Measurements from ENCODE around the gene ITGA4.
"Not testable (repeated sequence)": the region's sequence is repeated elsewhere in the genome, so short reads cannot be mapped to it uniquely, and the experiment has no call there.

Gene ITGA4

GRCh38 chr2:181457121-181457740 is at the start of gene ITGA4:
TSS of gene ITGA4 (plus strand) at chr2:181457386. CDS start at chr2:181457655, 269 bp downstream.
- peak; percentile 91 for DNase-seq

GRCh38 chr2:181408861-181409260 is 48.3 kb upstream of the ITGA4 start:
- DNase-seq: no peak

GRCh38 chr2:181411105-181411849 is 45.9 kb upstream of the ITGA4 start:
- DNase-seq: no peak

- DNase-seq: no peak
Observed at GRCh38 chr2:181419129-181419855, 37.9 kb upstream of the ITGA4 start.

- DNase-seq: no peak
Observed at GRCh38 chr2:181420259-181421130, 36.7 kb upstream of the ITGA4 start.

GRCh38 chr2:181421131-181421458 is 36.1 kb upstream of the ITGA4 start:
- no peak for DNase-seq

GRCh38 chr2:181421464-181421863 is 35.7 kb upstream of the ITGA4 start:
- DNase-seq: no peak

- DNase-seq: no peak
Observed at GRCh38 chr2:181426672-181427071, 30.5 kb upstream of the ITGA4 start.

GRCh38 chr2:181430406-181431118 is 26.6 kb upstream of the ITGA4 start:
- DNase-seq: no peak

- no peak for DNase-seq
Observed at GRCh38 chr2:181431674-181432073, 25.5 kb upstream of the ITGA4 start.

GRCh38 chr2:181438261-181438660 is 18.9 kb upstream of the ITGA4 start:
- DNase-seq: no peak

GRCh38 chr2:181440344-181440743 is 16.8 kb upstream of the ITGA4 start:
- no peak for DNase-seq

- no peak for DNase-seq
Observed at GRCh38 chr2:181440919-181441318, 16.3 kb upstream of the ITGA4 start.

GRCh38 chr2:181441670-181442069 is 15.5 kb upstream of the ITGA4 start:
- no peak for DNase-seq

GRCh38 chr2:181444654-181445053 is 12.5 kb upstream of the ITGA4 start:
- DNase-seq: no peak

GRCh38 chr2:181446985-181447384 is 10.2 kb upstream of the ITGA4 start:
- DNase-seq: no peak

GRCh38 chr2:181449278-181449677 is 7.9 kb upstream of the ITGA4 start:
- not testable (repeated sequence) for DNase-seq

- DNase-seq: no peak
Observed at GRCh38 chr2:181454686-181455450, 2.3 kb upstream of the ITGA4 start.

- DNase-seq: peak; percentile 70
Observed at GRCh38 chr2:181456660-181457120, 496 bp upstream of the ITGA4 start.

GRCh38 chr2:181457741-181458425 is 697 bp downstream of the ITGA4 start:
- DNase-seq: peak; percentile 66

- no peak for DNase-seq
Observed at GRCh38 chr2:181458871-181459270, 1.7 kb downstream of the ITGA4 start.

Data from activated T-cell treated with anti-CD3 and anti-CD28 coated beads, Interleukin-2, amount 50 U/mL, for 1 hour (primary cell).